GM12873 (cell line): ENCODE measurements around the gene PACRG.

Source experiments
- TF ChIP-seq, protein P1 (sequence below): IDR thresholded peaks from 2 replicates; pipeline ENCODE4 v1.5.1; 2012; ENCODE audit warnings: low read depth, mild to moderate bottlenecking, moderate library complexity, low read length, control low read depth; ENCODE audit not compliant: insufficient read depth; ENCODE audit errors: missing control alignments

PACRG gene

DNA sequence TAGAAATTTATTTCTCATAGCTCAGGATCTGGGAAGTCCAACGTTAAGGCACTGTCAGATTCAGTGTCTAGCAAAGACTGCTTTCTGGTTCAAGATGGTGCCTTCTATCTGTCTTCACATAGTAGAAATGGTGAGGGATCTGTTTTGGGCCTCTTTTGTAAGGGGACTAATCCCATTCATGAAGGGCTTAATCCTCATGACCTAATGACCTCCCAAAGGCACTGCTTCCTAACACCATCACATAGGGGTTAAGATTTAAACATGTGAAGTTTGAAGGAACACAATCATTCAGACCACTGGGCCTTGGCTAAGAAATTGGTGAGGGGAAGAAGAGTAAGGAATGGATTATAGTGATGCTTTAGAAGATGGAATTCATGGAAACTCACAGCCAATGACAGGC lies 237.6 kb downstream of the PACRG start:
- TF ChIP-seq, protein P1, sequence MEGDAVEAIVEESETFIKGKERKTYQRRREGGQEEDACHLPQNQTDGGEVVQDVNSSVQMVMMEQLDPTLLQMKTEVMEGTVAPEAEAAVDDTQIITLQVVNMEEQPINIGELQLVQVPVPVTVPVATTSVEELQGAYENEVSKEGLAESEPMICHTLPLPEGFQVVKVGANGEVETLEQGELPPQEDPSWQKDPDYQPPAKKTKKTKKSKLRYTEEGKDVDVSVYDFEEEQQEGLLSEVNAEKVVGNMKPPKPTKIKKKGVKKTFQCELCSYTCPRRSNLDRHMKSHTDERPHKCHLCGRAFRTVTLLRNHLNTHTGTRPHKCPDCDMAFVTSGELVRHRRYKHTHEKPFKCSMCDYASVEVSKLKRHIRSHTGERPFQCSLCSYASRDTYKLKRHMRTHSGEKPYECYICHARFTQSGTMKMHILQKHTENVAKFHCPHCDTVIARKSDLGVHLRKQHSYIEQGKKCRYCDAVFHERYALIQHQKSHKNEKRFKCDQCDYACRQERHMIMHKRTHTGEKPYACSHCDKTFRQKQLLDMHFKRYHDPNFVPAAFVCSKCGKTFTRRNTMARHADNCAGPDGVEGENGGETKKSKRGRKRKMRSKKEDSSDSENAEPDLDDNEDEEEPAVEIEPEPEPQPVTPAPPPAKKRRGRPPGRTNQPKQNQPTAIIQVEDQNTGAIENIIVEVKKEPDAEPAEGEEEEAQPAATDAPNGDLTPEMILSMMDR = no peak

DNA sequence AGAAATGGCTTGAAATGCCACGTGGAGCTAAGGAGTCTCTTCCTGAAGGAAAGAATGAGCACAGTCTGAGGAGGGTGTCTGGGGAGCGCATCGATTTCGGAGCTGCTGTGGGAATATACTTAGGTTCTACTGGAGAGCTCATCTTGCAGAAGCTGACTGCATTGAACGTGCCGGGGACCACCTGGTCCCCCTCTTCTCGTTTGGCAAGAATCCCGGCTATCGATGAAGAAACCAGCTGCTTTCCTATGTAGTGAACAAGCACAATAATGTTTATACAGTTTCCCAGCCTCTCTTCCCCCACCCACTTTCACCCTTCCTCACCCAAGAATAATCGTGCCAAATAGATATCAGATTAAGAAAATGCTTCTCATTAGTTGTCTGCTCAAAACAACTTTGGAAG lies 242.5 kb downstream of the PACRG start:
- TF ChIP-seq, protein P1 = no peak

DNA sequence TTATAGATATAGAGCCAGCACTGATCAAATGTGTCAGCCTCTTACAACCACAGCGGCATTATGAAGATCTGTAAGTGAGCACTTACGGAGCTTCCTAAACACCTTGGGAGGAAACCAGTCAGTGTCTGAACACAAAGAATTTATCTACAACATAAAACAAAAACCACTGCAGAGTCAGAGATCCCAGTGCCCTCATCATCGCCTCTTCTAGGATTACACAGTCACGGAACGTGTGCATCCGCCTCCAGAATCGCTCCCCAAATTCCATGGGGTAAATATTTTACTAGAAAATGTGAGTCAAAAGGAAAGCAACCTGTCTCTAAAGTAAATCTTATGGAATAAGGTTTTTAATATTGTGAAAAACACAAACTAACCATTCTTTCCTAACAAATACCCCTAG lies 243.6 kb downstream of the PACRG start:
- TF ChIP-seq, protein P1 = no peak

DNA sequence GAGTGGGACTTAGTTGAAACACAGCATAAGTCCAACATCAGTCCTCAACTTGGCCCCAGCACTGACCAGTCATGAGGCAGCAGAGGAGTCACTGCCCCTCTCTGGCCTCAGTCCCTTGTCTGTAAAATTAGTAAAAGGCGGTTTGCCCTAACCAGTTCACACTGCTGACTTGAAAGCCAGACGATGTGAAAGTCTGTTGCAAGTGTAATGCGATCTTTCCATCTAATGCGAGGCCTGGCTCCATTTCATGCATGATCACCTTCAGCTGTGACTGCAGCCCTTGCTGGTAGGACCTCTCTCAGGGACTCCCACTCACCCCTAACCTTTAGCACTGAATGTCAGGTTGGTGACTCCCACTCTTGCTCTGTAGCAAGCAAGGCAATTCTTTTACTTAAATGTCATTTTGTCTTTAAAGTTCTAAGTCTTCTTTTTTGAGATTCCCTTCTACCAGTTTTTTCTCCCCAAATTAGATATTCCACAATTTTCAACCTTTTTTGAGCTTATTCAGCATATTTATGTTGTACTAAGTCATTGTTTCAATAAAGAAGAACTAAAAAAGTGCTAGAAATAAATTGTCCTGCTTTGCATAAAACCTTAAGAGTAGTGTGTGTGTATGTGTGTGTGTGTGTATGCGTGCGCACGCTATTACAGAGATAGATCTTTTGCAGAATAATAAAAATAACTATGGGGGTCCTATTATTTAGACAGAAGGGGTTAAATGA lies 245.5 kb downstream of the PACRG start:
- TF ChIP-seq, protein P1 = no peak

DNA sequence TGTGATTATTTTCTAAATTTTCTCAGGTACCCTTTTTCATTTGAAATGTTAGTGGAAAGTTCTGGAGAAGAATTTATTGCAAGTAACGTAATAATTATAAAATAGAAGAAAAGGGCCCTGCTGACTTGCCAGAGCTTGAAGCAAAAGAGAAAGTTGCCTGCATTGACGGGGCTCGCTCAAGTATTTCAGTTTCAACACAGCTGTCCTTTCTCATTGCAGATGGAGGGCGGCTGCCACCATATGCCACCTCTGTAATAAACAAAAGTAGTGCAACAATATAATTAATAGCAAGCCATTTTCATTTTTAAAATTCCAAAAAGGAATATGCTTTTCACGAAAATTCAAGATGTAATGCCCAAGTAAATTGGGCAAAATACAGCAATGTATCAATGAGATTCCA lies 246.2 kb downstream of the PACRG start:
- TF ChIP-seq, protein P1 = no peak

DNA sequence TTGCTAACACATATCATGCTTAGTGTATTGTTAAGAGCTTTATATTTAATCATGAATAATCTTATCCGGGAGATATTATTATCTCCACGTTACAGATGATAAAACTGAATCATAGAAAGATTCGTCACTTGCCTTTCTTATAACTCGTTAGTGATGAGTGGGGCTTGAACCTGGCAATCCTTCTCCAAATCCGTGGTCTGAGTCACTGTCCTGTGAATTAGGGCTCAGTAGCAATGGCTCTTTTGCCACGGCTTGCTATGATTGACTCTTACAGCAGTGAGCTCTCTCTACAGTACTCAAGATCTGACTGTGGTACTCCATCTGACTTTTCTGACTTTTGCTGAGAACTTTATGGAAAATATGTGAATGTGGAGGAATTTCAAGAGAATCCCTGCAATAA lies 246.9 kb downstream of the PACRG start:
- TF ChIP-seq, protein P1 = no peak

DNA sequence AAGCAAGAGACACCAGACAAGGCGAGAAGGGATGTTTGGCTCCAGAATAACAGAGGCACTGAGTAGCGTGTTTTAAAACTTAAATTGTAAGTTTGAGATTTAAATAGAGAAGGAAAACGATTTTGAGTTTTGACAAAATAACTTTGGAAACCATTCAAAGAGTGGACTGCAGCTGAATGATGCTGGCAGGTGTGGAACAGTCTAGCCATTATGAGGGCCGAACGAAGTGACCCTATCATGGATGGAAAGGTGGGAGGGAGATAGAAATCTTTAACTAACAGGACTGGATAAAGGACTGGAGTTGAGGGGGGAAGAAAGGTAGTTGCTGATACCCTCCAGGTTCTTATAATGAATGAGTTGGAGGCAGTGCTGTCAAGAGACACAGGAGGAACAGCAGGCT lies 248.4 kb downstream of the PACRG start:
- TF ChIP-seq, protein P1 = no peak
